ENCODE results near the gene KLK6.

GRCh38 chr19:50982186-50982585 is 12.8 kb upstream of the KLK6 start:
- TF ChIP-seq CTCF (IDR thresholded peaks at IDR 0.05) (no peak), POLR2A (IDR thresholded peaks at IDR 0.05) (no peak)
